K562 (cell line): Measurements from ENCODE around the gene TMCO1. TPM values are rescaled to one million over a fixed set of nuclear protein-coding genes. Genes with fewer than 3 reads are reported as not detected.

Experiments
- FIP1L1 ChIP-seq: fragments of 200-400 bp; formaldehyde crosslinking; IDR thresholded peaks from 2 replicates; pipeline ENCODE4 v1.6.1; 2018; ENCODE audit warnings: mild to moderate bottlenecking, low read depth, low read length; ENCODE audit not compliant: poor library complexity, severe bottlenecking
- GTF2E2 ChIP-seq: fragments of 200-800 bp; sonication (Bioruptor generic); IDR thresholded peaks from 2 replicates; pipeline ENCODE4 v1.6.1; 2016; ENCODE audit warnings: missing genetic modification characterization, missing compliant biosample characterization
- HMBOX1 ChIP-seq: sonication (generic); IDR thresholded peaks from 2 replicates; pipeline ENCODE4 v1.6.1; 2016
- HMGN3 ChIP-seq: IDR thresholded peaks from 2 replicates; pipeline ENCODE4 v1.6.1; 2011; ENCODE audit warnings: borderline replicate concordance, low read depth, mild to moderate bottlenecking, mixed read lengths, low read length; ENCODE audit not compliant: insufficient read length; ENCODE audit errors: extremely low read depth
- MEIS2 ChIP-seq: fragments of 450-650 bp; IDR thresholded peaks from 2 replicates; pipeline ENCODE4 v1.6.1; 2014; ENCODE audit warnings: mild to moderate bottlenecking; ENCODE audit not compliant: partially characterized antibody
- MGA ChIP-seq: fragments of 450-650 bp; IDR thresholded peaks from 2 replicates; pipeline ENCODE4 v1.6.1; 2016; ENCODE audit warnings: mild to moderate bottlenecking, moderate library complexity
- MTA3 ChIP-seq: fragments of 450-650 bp; formaldehyde crosslinking; IDR thresholded peaks from 2 replicates; pipeline ENCODE4 v1.6.1; 2017; ENCODE audit warnings: mild to moderate bottlenecking, borderline replicate concordance
- RBFOX2 ChIP-seq: fragments of 200-400 bp; formaldehyde crosslinking; IDR thresholded peaks from 2 replicates; pipeline ENCODE4 v1.6.1; 2017; ENCODE audit warnings: low read depth, mild to moderate bottlenecking, low read length, moderate library complexity
- SMARCE1 ChIP-seq: fragments of 450-650 bp; IDR thresholded peaks from 2 replicates; pipeline ENCODE4 v1.7.1; 2016; ENCODE audit warnings: mild to moderate bottlenecking
- TBL1XR1 ChIP-seq, 2 experiments: IDR thresholded peaks; 2 replicates each; pipeline ENCODE4 v1.6.1; 2012; ENCODE audit warnings: improper control_type of control experiment in 2 of 2, low read length in 2 of 2, mild to moderate bottlenecking in 1 of 2
- polyA plus RNA-seq, 8 experiments: library from polyadenylated mRNA; depleted of rRNA in 4 of 8; stranded (reverse) in 5 of 8; unstranded in 3 of 8; fragments of >200 nt; fragmentation: Nextera tagmentation in 2 of 8; fragmentation: Illumina TruSeq in 1 of 8; extraction: Ambion mirVana in 2 of 8; extraction: Trizol in 1 of 8; gene quantifications; 2 replicates each; pipeline versions ENCODE4 v1.2.1 to v1.2.3, GENCODE V29; 2011 to 2014; ENCODE audit warnings: inconsistent platforms in 1 of 8, missing spikeins in 1 of 8
- total RNA-seq, 7 experiments: library from RNA; depleted of rRNA in 6 of 7; stranded (reverse); fragments of >200 nt in 6 of 7; fragmentation: Illumina TruSeq in 2 of 7; extraction: Trizol in 2 of 7; gene quantifications; 2 replicates each; pipeline versions ENCODE4 v1.2.1 to v1.2.3, GENCODE V29; 2011 to 2021; ENCODE audit warnings: low replicate concordance in 1 of 7

TMCO1 gene
- total and polyA plus RNA-seq, 9 of the 15 experiments (the other 6 are each of a cell fraction or from before 2014, with no cell fraction given) = 69.3 to 561 (median 175) TPM

- TF ChIP-seq MGA = no peak
- TF ChIP-seq SMARCE1 = peak; percentile 91
- TF ChIP-seq TBL1XR1 (IDR thresholded peaks at IDR 0.05; ENCODE audit: low read length in 2 of 2) = peak in 1 of 2 experiments; percentile 58; a peak in 1 of 4 replicates
- peak; percentile 22 for TF ChIP-seq HMGN3
- no peak for TF ChIP-seq FIP1L1
- no peak for TF ChIP-seq RBFOX2
- peak; percentile 57 for TF ChIP-seq MTA3
- no peak for TF ChIP-seq MEIS2
- TF ChIP-seq GTF2E2 (tag) = no peak
- peak; percentile 42; the same call in 1 of the 2 replicates for TF ChIP-seq HMBOX1
Observed at GRCh38 chr1:165816826-165817497, 48.3 kb upstream of the TMCO1 start (continued).
